PC-9 (cell line): ENCODE data around the gene GRB14.

Experiments
- EZH2 ChIP-seq: fragments of 200-600 bp; sonication (generic); IDR thresholded peaks from 2 replicates; pipeline ENCODE4 v1.8.0; 2017; ENCODE audit warnings: antibody characterized with exemption, low read depth
- TF ChIP-seq, protein P1 (sequence below): fragments of 200-600 bp; sonication (generic); conservative IDR thresholded peaks from 2 replicates; pipeline ENCODE4 v1.6.1; 2017; ENCODE audit warnings: mixed run types, antibody characterized with exemption, mild to moderate bottlenecking, moderate library complexity

DNA sequence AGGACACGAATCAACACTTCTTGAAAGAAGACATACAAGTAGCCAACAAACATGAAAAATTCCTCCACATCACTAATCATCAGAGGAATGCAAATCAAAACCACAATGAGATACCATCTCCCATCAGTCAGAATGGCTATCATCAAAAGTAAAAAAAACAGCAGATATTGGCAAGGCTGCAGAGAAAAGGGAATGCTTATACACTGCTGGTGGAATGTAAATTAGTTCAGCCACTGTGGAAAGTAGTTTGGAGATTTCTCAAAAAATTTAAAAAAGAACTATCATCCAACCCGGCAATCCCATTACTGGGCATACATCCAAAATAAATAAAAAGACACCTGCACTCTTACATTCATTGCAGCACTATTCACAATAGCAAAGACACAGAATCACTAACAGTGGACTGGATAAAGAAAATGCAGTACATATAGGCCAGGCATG is 78.7 kb downstream of the GRB14 start:
- TF ChIP-seq, protein P1, sequence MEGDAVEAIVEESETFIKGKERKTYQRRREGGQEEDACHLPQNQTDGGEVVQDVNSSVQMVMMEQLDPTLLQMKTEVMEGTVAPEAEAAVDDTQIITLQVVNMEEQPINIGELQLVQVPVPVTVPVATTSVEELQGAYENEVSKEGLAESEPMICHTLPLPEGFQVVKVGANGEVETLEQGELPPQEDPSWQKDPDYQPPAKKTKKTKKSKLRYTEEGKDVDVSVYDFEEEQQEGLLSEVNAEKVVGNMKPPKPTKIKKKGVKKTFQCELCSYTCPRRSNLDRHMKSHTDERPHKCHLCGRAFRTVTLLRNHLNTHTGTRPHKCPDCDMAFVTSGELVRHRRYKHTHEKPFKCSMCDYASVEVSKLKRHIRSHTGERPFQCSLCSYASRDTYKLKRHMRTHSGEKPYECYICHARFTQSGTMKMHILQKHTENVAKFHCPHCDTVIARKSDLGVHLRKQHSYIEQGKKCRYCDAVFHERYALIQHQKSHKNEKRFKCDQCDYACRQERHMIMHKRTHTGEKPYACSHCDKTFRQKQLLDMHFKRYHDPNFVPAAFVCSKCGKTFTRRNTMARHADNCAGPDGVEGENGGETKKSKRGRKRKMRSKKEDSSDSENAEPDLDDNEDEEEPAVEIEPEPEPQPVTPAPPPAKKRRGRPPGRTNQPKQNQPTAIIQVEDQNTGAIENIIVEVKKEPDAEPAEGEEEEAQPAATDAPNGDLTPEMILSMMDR: no peak
- TF ChIP-seq EZH2: no peak
